Hepatocyte (in vitro differentiated cells): ENCODE results near the gene MAP4K1.

ENCODE experiments used
- CTCF ChIP-seq: fragments of 200-600 bp; sonication (generic); IDR thresholded peaks from 2 replicates; pipeline ENCODE4 v1.5.1; 2016; ENCODE audit warnings: antibody characterized with exemption, mild to moderate bottlenecking; ENCODE audit not compliant: poor library complexity
- EZH2 ChIP-seq: fragments of 200-600 bp; sonication (generic); IDR thresholded peaks from 2 replicates; pipeline ENCODE4 v1.6.1; 2016; ENCODE audit warnings: antibody characterized with exemption, mild to moderate bottlenecking, borderline replicate concordance

GRCh38 chr19:38599722-38600121, 18.0 kb downstream of the MAP4K1 start:
- TF ChIP-seq EZH2: no peak
- no peak for TF ChIP-seq CTCF
